A673 (cell line): ENCODE measurements around the gene ROR2. TPM values are rescaled to one million over a fixed set of nuclear protein-coding genes. Genes with fewer than 3 reads are reported as not detected.

Source experiments
- BruUV-seq: library from RNA; stranded (reverse); fragments of 400-500 nt; replicated peaks from 2 replicates; lab custom pipeline; 2021; lab: Mats Ljungman, UMichigan
- CTCF ChIA-PET: fragments of 300-600 bp; sonication (Branson Sonifier 250); formaldehyde crosslinking; loops from one replicate; lab custom pipeline; 2022; ENCODE audit warnings: antibody characterized with exemption; lab: Charles Lee
- POLR2A ChIA-PET: fragments of 300-600 bp; sonication (Branson Sonifier 250); formaldehyde crosslinking; loops from one replicate; lab custom pipeline; 2022; ENCODE audit warnings: antibody characterized with exemption; ENCODE audit not compliant: low non-redundant PET; lab: Charles Lee
- DNase-seq: peaks from one replicate; pipeline ENCODE4 v3.0.0-alpha.2; 2015; ENCODE audit warnings: low spot score
- H3K27ac ChIP-seq: fragments of 200-600 bp; sonication (generic); 2 replicates; pipeline ENCODE4 v1.5.1; 2016; ENCODE audit warnings: mixed run types, low read depth, mild to moderate bottlenecking, mixed read lengths, antibody characterized with exemption, low read length; ENCODE audit not compliant: poor library complexity, severe bottlenecking
- H3K27me3 ChIP-seq: fragments of 200-600 bp; sonication (generic); replicated peaks from 2 replicates; pipeline ENCODE4 v1.6.1; 2017; ENCODE audit warnings: mixed run types, low read depth, mild to moderate bottlenecking, mixed read lengths, antibody characterized with exemption, low read length; ENCODE audit not compliant: insufficient read depth, poor library complexity
- H3K36me3 ChIP-seq: fragments of 200-600 bp; sonication (generic); 2 replicates; pipeline ENCODE4 v1.6.1; 2016; ENCODE audit warnings: mixed run types, mild to moderate bottlenecking, mixed read lengths, antibody characterized with exemption, low read length; ENCODE audit not compliant: insufficient read depth, poor library complexity, severe bottlenecking
- H3K4me1 ChIP-seq: fragments of 200-600 bp; sonication (generic); 2 replicates; pipeline ENCODE4 v1.6.1; 2017; ENCODE audit warnings: mixed run types, mild to moderate bottlenecking, mixed read lengths, antibody characterized with exemption, low read length; ENCODE audit not compliant: insufficient read depth, poor library complexity, severe bottlenecking
- H3K4me3 ChIP-seq: fragments of 200-600 bp; sonication (generic); 2 replicates; pipeline ENCODE4 v1.5.1; 2016; ENCODE audit warnings: low read depth, mixed run types, mild to moderate bottlenecking, mixed read lengths, low read length; ENCODE audit not compliant: poor library complexity, severe bottlenecking
- H3K9me3 ChIP-seq: fragments of 200-600 bp; sonication (generic); 2 replicates; pipeline ENCODE4 v1.6.1; 2016; ENCODE audit warnings: mixed run types, low read depth, mild to moderate bottlenecking, mixed read lengths, antibody characterized with exemption, low read length; ENCODE audit not compliant: poor library complexity, severe bottlenecking
- CTCF ChIP-seq: fragments of 300-800, 200-600 bp; sonication (generic); conservative IDR thresholded peaks from 2 replicates; pipeline ENCODE4 v1.5.1; 2017; ENCODE audit warnings: low read depth, mild to moderate bottlenecking, antibody characterized with exemption, low read length, moderate library complexity, mixed read lengths
- EZH2 ChIP-seq: fragments of 200-600 bp; sonication (generic); IDR thresholded peaks from 2 replicates; pipeline ENCODE4 v1.6.1; 2017; ENCODE audit warnings: borderline replicate concordance, low read depth, mild to moderate bottlenecking, mixed read lengths, antibody characterized with exemption, low read length; ENCODE audit not compliant: poor library complexity, severe bottlenecking
- intact Hi-C: fragments of 100-400 bp; cut with micrococcal nuclease; formaldehyde crosslinking; loops from one replicate; pipeline ENCODE4 v1.10.0; 2022; ENCODE audit not compliant: unreplicated experiment
- total RNA-seq: library from RNA; stranded (reverse); gene quantifications from 2 replicates; pipeline ENCODE4 v1.2.3, GENCODE V29; 2021

ROR2 gene
- total RNA-seq, 1 experiment from 2014 or later = 12.3 TPM

- Histone ChIP-seq H3K9me3 (no peaks in the 10 kb centered on the region), H3K4me3 (no peak overlapping the region), H3K27me3 (no peaks in the 10 kb centered on the region), H3K4me1 (peaks cover 28% of the 10 kb centered on the region), H3K27ac (peak overlapping the region; percentile 8), H3K36me3 (no peaks in the 10 kb centered on the region)
- ChIA-PET POLR2A (no interaction called here), CTCF (interaction anchor here (0.5 kb wide), 1 partner anchor 27 kb away, joined by 3 read pairs; no protein-coding TSS in a partner anchor)
- TF ChIP-seq EZH2 (no peak), CTCF (no peak)
- no TSS peak for BruUV-seq
- intact Hi-C loops = loop anchor here (5.0 kb wide), 1 partner anchor 100 kb away; no protein-coding TSS in a partner anchor
- DNase-seq = peak; percentile 86
Measured at GRCh38 chr9:91847581-91848091, 102.4 kb downstream of the ROR2 start.

GRCh38 chr9:91845879-91846278, 104.1 kb downstream of the ROR2 start:
- H3K27ac ChIP-seq = no peak overlapping the region
- no peaks in the 10 kb centered on the region for H3K9me3 ChIP-seq
- H3K36me3 ChIP-seq = no peaks in the 10 kb centered on the region
- intact Hi-C loops = loop anchor here (5.0 kb wide), 1 partner anchor 101 kb away; no protein-coding TSS in a partner anchor
- peak; percentile 19 for DNase-seq
- no peaks in the 10 kb centered on the region for H3K27me3 ChIP-seq
- CTCF ChIA-PET = no interaction called here
- TF ChIP-seq EZH2 = no peak
- no peak for TF ChIP-seq CTCF
- peaks cover 28% of the 10 kb centered on the region for H3K4me1 ChIP-seq
- H3K4me3 ChIP-seq = no peak overlapping the region
- BruUV-seq = no TSS peak
- POLR2A ChIA-PET = no interaction called here

GRCh38 chr9:91844701-91845291, 105.2 kb downstream of the ROR2 start:
- ChIA-PET POLR2A (no interaction called here), CTCF (no interaction called here)
- TF ChIP-seq EZH2 = no peak
- no peak overlapping the region for H3K27ac ChIP-seq
- BruUV-seq = no TSS peak
- no peaks in the 10 kb centered on the region for H3K36me3 ChIP-seq
- H3K4me1 ChIP-seq = peaks cover 28% of the 10 kb centered on the region
- no peaks in the 10 kb centered on the region for H3K9me3 ChIP-seq
- no peak overlapping the region for H3K4me3 ChIP-seq
- no peak for DNase-seq
- intact Hi-C loops = loop anchor here (5.0 kb wide), 1 partner anchor 103 kb away; no protein-coding TSS in a partner anchor
- no peaks in the 10 kb centered on the region for H3K27me3 ChIP-seq

- POLR2A ChIA-PET = no interaction called here
- intact Hi-C loops = no loop called here
- BruUV-seq = no TSS peak
- H3K27ac ChIP-seq = no peak overlapping the region
- peaks cover 28% of the 10 kb centered on the region for H3K4me1 ChIP-seq
- CTCF ChIA-PET = no interaction called here
- H3K4me3 ChIP-seq = no peak overlapping the region
- H3K27me3 ChIP-seq = no peaks in the 10 kb centered on the region
- DNase-seq = no peak
- no peak for TF ChIP-seq CTCF
- no peak for TF ChIP-seq EZH2
- no peaks in the 10 kb centered on the region for H3K36me3 ChIP-seq
- no peaks in the 10 kb centered on the region for H3K9me3 ChIP-seq
Measured at GRCh38 chr9:91844190-91844589, 105.8 kb downstream of the ROR2 start.
